Trophoblast cell (in vitro differentiated cells and primary cell): ENCODE results near the gene MAN1C1.
A peak's percentile ranks its signal among the peaks of the same experiment; 100 is the strongest.

ENCODE experiments used
- DNase-seq, 2 donors: peaks; one replicate each; pipeline ENCODE4 v3.0.0-alpha.2; 2016
- H2AFZ ChIP-seq: 2 replicates; pipeline ENCODE4 v1.6.1; 2013; ENCODE audit warnings: low read length, moderate library complexity, mild to moderate bottlenecking; ENCODE audit not compliant: insufficient read depth, poor library complexity
- H2AK5ac ChIP-seq: 2 replicates; pipeline ENCODE4 v1.6.1; 2013; ENCODE audit warnings: mild to moderate bottlenecking, low read length
- H2BK120ac ChIP-seq: 2 replicates; pipeline ENCODE4 v1.6.1; 2013; ENCODE audit warnings: low read length, mild to moderate bottlenecking, moderate library complexity; ENCODE audit not compliant: insufficient read depth, poor library complexity
- H2BK12ac ChIP-seq: 2 replicates; pipeline ENCODE4 v1.6.1; 2013; ENCODE audit warnings: mild to moderate bottlenecking, low read length, moderate library complexity
- H2BK5ac ChIP-seq: 2 replicates; pipeline ENCODE4 v1.6.1; 2013; ENCODE audit warnings: low read length, low read depth, moderate library complexity, mild to moderate bottlenecking; ENCODE audit not compliant: poor library complexity
- H3K14ac ChIP-seq: 2 replicates; pipeline ENCODE4 v1.6.1; 2013; ENCODE audit warnings: mild to moderate bottlenecking, low read length
- H3K18ac ChIP-seq: 2 replicates; pipeline ENCODE4 v1.6.1; 2013; ENCODE audit warnings: mild to moderate bottlenecking, low read length
- H3K23ac ChIP-seq: 2 replicates; pipeline ENCODE4 v1.6.1; 2013; ENCODE audit warnings: low read length
- H3K27ac ChIP-seq: 2 replicates; pipeline ENCODE4 v1.5.1; 2013; ENCODE audit warnings: low read depth, mild to moderate bottlenecking, inconsistent platforms, low read length, moderate library complexity
- H3K27me3 ChIP-seq: 2 replicates; pipeline ENCODE4 v1.6.1; 2013; ENCODE audit warnings: inconsistent platforms, mild to moderate bottlenecking, low read length, moderate library complexity; ENCODE audit not compliant: insufficient read depth
- H3K36me3 ChIP-seq, 2 experiments: 1 replicate in 1 of 2; 2 replicates in 1 of 2; pipeline ENCODE4 v1.6.1; 2013; ENCODE audit warnings: low read length in 2 of 2, mild to moderate bottlenecking in 2 of 2, moderate library complexity in 1 of 2; ENCODE audit not compliant: insufficient read depth in 2 of 2, control insufficient read depth in 1 of 2
- H3K4ac ChIP-seq: 2 replicates; pipeline ENCODE4 v1.6.1; 2013; ENCODE audit warnings: low read depth, mild to moderate bottlenecking, low read length, moderate library complexity
- H3K4me1 ChIP-seq, 2 experiments: 1 replicate in 1 of 2; 2 replicates in 1 of 2; pipeline ENCODE4 v1.6.1; 2013; ENCODE audit warnings: low read length in 2 of 2, mild to moderate bottlenecking in 2 of 2, moderate library complexity in 1 of 2; ENCODE audit not compliant: insufficient read depth in 2 of 2, control insufficient read depth in 1 of 2
- H3K4me2 ChIP-seq: 2 replicates; pipeline ENCODE4 v1.6.1; 2013; ENCODE audit warnings: inconsistent platforms, mild to moderate bottlenecking, low read length, moderate library complexity
- H3K4me3 ChIP-seq: 2 replicates; pipeline ENCODE4 v1.5.1; 2013; ENCODE audit warnings: mild to moderate bottlenecking, low read depth, low read length, inconsistent platforms
- H3K79me1 ChIP-seq: one replicate; pipeline ENCODE4 v1.6.1; 2013; ENCODE audit warnings: low read length
- H3K79me2 ChIP-seq: 2 replicates; pipeline ENCODE4 v1.6.1; 2013; ENCODE audit warnings: low read length, mild to moderate bottlenecking; ENCODE audit not compliant: control insufficient read depth, insufficient read depth, poor library complexity
- H3K9ac ChIP-seq: 2 replicates; pipeline ENCODE4 v1.6.1; 2013; ENCODE audit warnings: mild to moderate bottlenecking, low read length
- H3K9me3 ChIP-seq: 2 replicates; pipeline ENCODE4 v1.6.1; 2013; ENCODE audit warnings: low read depth, mild to moderate bottlenecking, control low read depth, inconsistent platforms, low read length; ENCODE audit not compliant: insufficient read depth
- H4K12ac ChIP-seq: 2 replicates; pipeline ENCODE4 v1.6.1; 2013; ENCODE audit warnings: low read depth, mild to moderate bottlenecking, low read length, moderate library complexity
- H4K8ac ChIP-seq: 2 replicates; pipeline ENCODE4 v1.6.1; 2013; ENCODE audit warnings: low read depth, mild to moderate bottlenecking, low read length, moderate library complexity
- H4K91ac ChIP-seq: one replicate; pipeline ENCODE4 v1.6.1; 2013; ENCODE audit warnings: low read depth, mild to moderate bottlenecking, low read length, moderate library complexity
- WGBS: extraction: QIAGEN DNeasy Blood & Tissue Kit; methylation state at CpG from one replicate; pipeline ENCODE4 v1.1.7; 2013; ENCODE audit warnings: missing lambda C conversion rate; ENCODE audit not compliant: insufficient read length, insufficient coverage; ENCODE audit errors: extremely low coverage; 5-methylcytosine and 5-hydroxymethylcytosine counted together

Gene MAN1C1

DNA sequence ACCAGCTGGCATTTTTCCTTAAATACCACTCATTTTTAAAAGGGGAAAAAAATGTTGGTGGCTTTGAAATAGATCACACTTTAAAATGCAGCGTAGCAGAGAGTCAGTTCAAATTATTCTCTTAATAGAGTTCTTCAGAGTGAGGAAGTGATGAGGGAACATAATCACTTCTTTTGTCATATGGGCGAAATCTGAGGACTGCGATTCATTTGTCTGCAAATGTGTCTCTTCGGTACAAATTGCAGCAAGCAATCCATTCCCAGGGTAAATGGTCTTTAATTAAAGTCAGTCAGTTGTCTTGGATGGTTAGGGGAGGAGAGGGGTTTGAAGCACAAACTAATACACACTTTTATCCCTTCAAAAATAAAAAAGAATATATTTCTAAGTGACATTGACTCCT lies 97.4 kb downstream of the MAN1C1 start:
- Histone ChIP-seq H4K8ac (no peak overlapping the region), H4K12ac (no peak overlapping the region), H3K23ac (no peak overlapping the region), H3K79me2 (no peaks in the 10 kb centered on the region), H3K18ac (no peak overlapping the region), H3K9me3 (no peaks in the 10 kb centered on the region), H3K27ac (no peak overlapping the region), H3K14ac (no peak overlapping the region), H3K4me2 (no peak overlapping the region), H3K27me3 (no peaks in the 10 kb centered on the region), H2AK5ac (no peak overlapping the region), H4K91ac (no peak overlapping the region), H2BK120ac (no peak overlapping the region), H3K79me1 (no peaks in the 10 kb centered on the region), H2BK5ac (no peak overlapping the region), H3K9ac (no peak overlapping the region), H3K4me3 (no peak overlapping the region), H3K4ac (no peak overlapping the region), H3K36me3 (no peaks in the 10 kb centered on the region), H2AFZ (no peak overlapping the region), H3K4me1 (peaks cover 1 to 5% of the 10 kb centered on the region in 2 experiments), H2BK12ac (no peak overlapping the region)
- no peak for DNase-seq
- no CpG with 5 or more reads among the region's 4 CpGs for WGBS

DNA sequence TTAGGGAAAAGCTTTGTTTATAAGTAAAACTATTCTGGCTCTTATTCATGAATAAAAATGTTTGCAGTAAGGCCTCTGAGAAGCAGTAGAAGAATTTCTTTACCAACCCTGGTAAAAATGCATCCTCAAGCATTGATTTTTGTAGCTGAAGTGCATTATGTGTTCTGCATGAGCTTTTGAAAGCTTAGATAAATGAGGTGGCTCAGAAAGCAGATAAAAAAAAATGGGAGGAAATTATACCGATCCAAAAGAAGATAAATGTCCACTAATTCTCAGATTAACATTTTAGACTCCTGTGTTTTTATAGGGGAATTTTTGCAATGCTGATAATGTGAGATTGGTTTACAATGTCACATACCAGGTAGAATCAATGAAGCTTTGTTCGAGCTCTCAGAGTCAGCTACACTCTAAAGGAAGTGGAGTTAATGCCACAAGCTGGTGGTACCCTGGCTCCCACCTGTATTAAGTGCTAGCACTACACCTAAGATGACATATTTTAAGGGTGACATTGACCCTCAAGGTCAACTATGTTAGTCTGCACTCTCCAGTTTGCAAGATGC lies 97.9 kb downstream of the MAN1C1 start:
- Histone ChIP-seq H3K18ac (no peak overlapping the region), H4K8ac (no peak overlapping the region), H3K79me2 (no peaks in the 10 kb centered on the region), H3K4me2 (no peak overlapping the region), H3K4ac (no peak overlapping the region), H3K9me3 (no peaks in the 10 kb centered on the region), H3K4me1 (no peaks in the 10 kb centered on the region), H2AFZ (no peak overlapping the region), H3K36me3 (no peaks in the 10 kb centered on the region), H3K4me3 (no peak overlapping the region), H3K27me3 (no peaks in the 10 kb centered on the region), H2BK12ac (no peak overlapping the region), H4K12ac (no peak overlapping the region), H2BK120ac (no peak overlapping the region), H3K23ac (no peak overlapping the region), H4K91ac (no peak overlapping the region), H3K79me1 (no peaks in the 10 kb centered on the region), H2BK5ac (no peak overlapping the region), H3K9ac (no peak overlapping the region), H2AK5ac (no peak overlapping the region), H3K27ac (no peak overlapping the region), H3K14ac (no peak overlapping the region)
- no CpG with 5 or more reads among the region's 2 CpGs for WGBS
- no peak for DNase-seq

DNA sequence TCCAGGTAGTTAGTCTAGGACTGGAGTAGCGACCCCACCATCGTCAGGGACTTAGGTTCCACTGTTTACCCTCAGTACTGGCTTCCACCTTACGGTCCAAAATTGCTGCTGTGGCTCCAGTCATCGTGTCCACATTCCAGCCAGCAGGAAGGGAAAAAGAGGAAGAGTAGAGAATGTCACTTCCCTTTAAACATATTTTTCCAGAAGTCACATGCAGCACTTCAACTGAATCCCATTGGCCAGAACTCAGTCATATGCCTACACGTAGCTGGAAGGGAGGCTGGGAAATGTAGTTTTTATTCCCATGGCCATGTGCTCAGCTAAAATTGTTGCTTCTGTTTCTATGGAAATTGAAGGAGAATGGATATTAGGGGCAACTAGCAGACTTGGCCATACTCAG lies 99.3 kb downstream of the MAN1C1 start:
- H2BK12ac ChIP-seq = no peak overlapping the region
- no peak overlapping the region for H3K18ac ChIP-seq
- H3K4me3 ChIP-seq = no peak overlapping the region
- no peak overlapping the region for H2AFZ ChIP-seq
- no peaks in the 10 kb centered on the region for H3K27me3 ChIP-seq
- H2BK5ac ChIP-seq = no peak overlapping the region
- peak in 1 of 2 donors; percentile 48 for DNase-seq
- no peaks in the 10 kb centered on the region for H3K79me2 ChIP-seq
- no peak overlapping the region for H3K27ac ChIP-seq
- WGBS = no CpG with 5 or more reads among the region's 5 CpGs
- H3K9ac ChIP-seq = no peak overlapping the region
- no peak overlapping the region for H2BK120ac ChIP-seq
- no peak overlapping the region for H3K23ac ChIP-seq
- H3K79me1 ChIP-seq = no peaks in the 10 kb centered on the region
- H3K14ac ChIP-seq = no peak overlapping the region
- H4K12ac ChIP-seq = no peak overlapping the region
- H3K4me2 ChIP-seq = no peak overlapping the region
- no peak overlapping the region for H4K91ac ChIP-seq
- no peak overlapping the region for H3K4ac ChIP-seq
- H4K8ac ChIP-seq = no peak overlapping the region
- no peaks in the 10 kb centered on the region for H3K36me3 ChIP-seq
- H2AK5ac ChIP-seq = no peak overlapping the region
- H3K4me1 ChIP-seq = no peaks in the 10 kb centered on the region
- H3K9me3 ChIP-seq = no peaks in the 10 kb centered on the region

DNA sequence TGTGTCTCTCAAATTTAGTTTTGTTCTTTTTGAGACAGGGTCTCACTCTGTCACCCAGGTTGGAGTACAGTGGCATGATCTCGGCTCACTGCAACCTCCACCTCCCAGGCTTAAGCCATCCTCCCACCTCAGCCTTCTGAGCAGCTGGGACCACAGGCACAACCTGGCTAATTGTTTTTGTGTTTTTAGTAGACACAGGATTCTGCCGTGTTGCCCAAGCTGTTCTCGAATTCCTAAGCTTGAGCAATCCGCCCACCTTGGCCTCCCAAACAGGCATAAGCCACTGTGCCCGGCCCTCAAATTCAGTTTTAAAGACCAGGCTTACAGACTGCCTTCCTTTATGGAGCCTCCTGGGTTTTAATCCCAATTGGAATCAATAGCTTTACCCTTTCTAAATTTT lies 99.7 kb downstream of the MAN1C1 start:
- Histone ChIP-seq H3K4me1 (no peaks in the 10 kb centered on the region), H3K79me2 (no peaks in the 10 kb centered on the region), H3K9ac (no peak overlapping the region), H3K9me3 (no peaks in the 10 kb centered on the region), H2AFZ (no peak overlapping the region), H3K36me3 (no peaks in the 10 kb centered on the region), H3K23ac (no peak overlapping the region), H3K4ac (no peak overlapping the region), H4K91ac (no peak overlapping the region), H3K4me3 (no peak overlapping the region), H2AK5ac (no peak overlapping the region), H2BK12ac (no peak overlapping the region), H2BK5ac (no peak overlapping the region), H3K27ac (no peak overlapping the region), H3K4me2 (no peak overlapping the region), H3K18ac (no peak overlapping the region), H3K79me1 (no peaks in the 10 kb centered on the region), H3K27me3 (no peaks in the 10 kb centered on the region), H2BK120ac (no peak overlapping the region), H3K14ac (no peak overlapping the region), H4K12ac (no peak overlapping the region), H4K8ac (no peak overlapping the region)
- DNase-seq = no peak
- WGBS = no CpG with 5 or more reads among the region's 5 CpGs
